ENCODE results near the gene NDC1.

NDC1 gene

GRCh38 chr1:53715478-53715877, 122.6 kb downstream of the NDC1 start:
- H3K36me3 ChIP-seq (ENCODE audit: low read depth): no peaks in the 10 kb centered on the region
- ATAC-seq (ENCODE audit: low read depth) (0 out of 3 replicates have a peak, but pooled peaks have one; percentile 31), DNase-seq (ENCODE audit: low spot score) (no peak)
- no peak overlapping the region for H3K4me3 ChIP-seq (ENCODE audit: severe bottlenecking)
- H3K27me3 ChIP-seq (ENCODE audit: insufficient read depth, poor library complexity, severe bottlenecking): peaks cover 3% of the 10 kb centered on the region
- no peaks in the 10 kb centered on the region for H3K4me1 ChIP-seq (ENCODE audit: insufficient read depth, poor library complexity, severe bottlenecking)
- no peak overlapping the region for H3K27ac ChIP-seq (ENCODE audit: poor library complexity, severe bottlenecking)
- no peaks in the 10 kb centered on the region for H3K9me3 ChIP-seq (ENCODE audit: severe bottlenecking)
- peak; percentile 34 for TF ChIP-seq CTCF (IDR thresholded peaks at IDR 0.05; ENCODE audit: poor library complexity, severe bottlenecking)

Measured in RWPE2 (cell line).